Measurements from ENCODE around the gene CFTR.

- TF ChIP-seq, protein P1, sequence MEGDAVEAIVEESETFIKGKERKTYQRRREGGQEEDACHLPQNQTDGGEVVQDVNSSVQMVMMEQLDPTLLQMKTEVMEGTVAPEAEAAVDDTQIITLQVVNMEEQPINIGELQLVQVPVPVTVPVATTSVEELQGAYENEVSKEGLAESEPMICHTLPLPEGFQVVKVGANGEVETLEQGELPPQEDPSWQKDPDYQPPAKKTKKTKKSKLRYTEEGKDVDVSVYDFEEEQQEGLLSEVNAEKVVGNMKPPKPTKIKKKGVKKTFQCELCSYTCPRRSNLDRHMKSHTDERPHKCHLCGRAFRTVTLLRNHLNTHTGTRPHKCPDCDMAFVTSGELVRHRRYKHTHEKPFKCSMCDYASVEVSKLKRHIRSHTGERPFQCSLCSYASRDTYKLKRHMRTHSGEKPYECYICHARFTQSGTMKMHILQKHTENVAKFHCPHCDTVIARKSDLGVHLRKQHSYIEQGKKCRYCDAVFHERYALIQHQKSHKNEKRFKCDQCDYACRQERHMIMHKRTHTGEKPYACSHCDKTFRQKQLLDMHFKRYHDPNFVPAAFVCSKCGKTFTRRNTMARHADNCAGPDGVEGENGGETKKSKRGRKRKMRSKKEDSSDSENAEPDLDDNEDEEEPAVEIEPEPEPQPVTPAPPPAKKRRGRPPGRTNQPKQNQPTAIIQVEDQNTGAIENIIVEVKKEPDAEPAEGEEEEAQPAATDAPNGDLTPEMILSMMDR (IDR thresholded peaks at IDR 0.05 in 4 of 5, conservative IDR thresholded peaks at IDR 0.05 in 1 of 5), result no peak
- no peak for TF ChIP-seq POLR2A (IDR thresholded peaks at IDR 0.05)
Observed at GRCh38 chr7:117707080-117707479, 227.3 kb downstream of the CFTR start.

Measured in gastrocnemius medialis (tissue), 4 donors.